Hepatocyte (in vitro differentiated cells): ENCODE results near the gene GPC5. TPM values are rescaled to one million over a fixed set of nuclear protein-coding genes. Genes with fewer than 3 reads are reported as not detected.

Experiments
- DNase-seq: peaks from one replicate; pipeline ENCODE4 v3.0.0-alpha.2; 2016; ENCODE audit warnings: low spot score
- H2AFZ ChIP-seq: fragments of 200-600 bp; sonication (generic); 2 replicates; pipeline ENCODE4 v1.6.0; 2016; ENCODE audit warnings: antibody characterized with exemption, mild to moderate bottlenecking
- H3K27ac ChIP-seq: fragments of 200-600 bp; sonication (generic); 2 replicates; pipeline ENCODE4 v1.5.1; 2016; ENCODE audit warnings: mild to moderate bottlenecking
- H3K27me3 ChIP-seq: fragments of 200-600 bp; sonication (generic); 2 replicates; pipeline ENCODE4 v1.6.1; 2016
- H3K36me3 ChIP-seq: fragments of 200-600 bp; sonication (generic); replicated peaks from 2 replicates; pipeline ENCODE4 v1.5.1; 2016; ENCODE audit warnings: low read depth; ENCODE audit not compliant: insufficient read depth
- H3K4me1 ChIP-seq: fragments of 200-600 bp; sonication (generic); 2 replicates; pipeline ENCODE4 v1.5.1; 2016; ENCODE audit warnings: mild to moderate bottlenecking, moderate library complexity; ENCODE audit not compliant: insufficient read depth
- H3K4me2 ChIP-seq: fragments of 200-600 bp; sonication (generic); 2 replicates; pipeline ENCODE4 v1.6.0; 2016
- H3K4me3 ChIP-seq: fragments of 200-600 bp; sonication (generic); 2 replicates; pipeline ENCODE4 v1.5.1; 2016; ENCODE audit warnings: mild to moderate bottlenecking
- H3K79me2 ChIP-seq: fragments of 200-600 bp; sonication (generic); 2 replicates; pipeline ENCODE4 v1.6.0; 2017; ENCODE audit warnings: mild to moderate bottlenecking
- H3K9me2 ChIP-seq: fragments of 200-600 bp; sonication (generic); replicated peaks from 2 replicates; pipeline ENCODE4 v1.6.0; 2017; ENCODE audit warnings: mild to moderate bottlenecking; ENCODE audit not compliant: insufficient read depth
- H3K9me3 ChIP-seq: fragments of 200-600 bp; sonication (generic); 2 replicates; pipeline ENCODE4 v1.5.1; 2016; ENCODE audit warnings: low read depth, mild to moderate bottlenecking
- H4K20me1 ChIP-seq: fragments of 200-600 bp; sonication (generic); 2 replicates; pipeline ENCODE4 v1.6.0; 2016; ENCODE audit warnings: mild to moderate bottlenecking; ENCODE audit not compliant: insufficient read depth, poor library complexity, severe bottlenecking
- EZH2 ChIP-seq: fragments of 200-600 bp; sonication (generic); IDR thresholded peaks from 2 replicates; pipeline ENCODE4 v1.6.1; 2016; ENCODE audit warnings: antibody characterized with exemption, mild to moderate bottlenecking, borderline replicate concordance
- EZH2phosphoT487 ChIP-seq: fragments of 200-600 bp; sonication (generic); IDR thresholded peaks from one replicate; pipeline ENCODE4 v1.6.1; 2018; ENCODE audit warnings: antibody characterized with exemption, mild to moderate bottlenecking, low read depth, moderate library complexity; ENCODE audit not compliant: unreplicated experiment, severe bottlenecking
- WGBS: methylation state at CpG from one replicate; pipeline ENCODE4 v1.1.6; 2016; ENCODE audit warnings: low lambda C conversion rate; ENCODE audit errors: missing lambda C conversion rate; 5-methylcytosine and 5-hydroxymethylcytosine counted together
- polyA plus RNA-seq: library from polyadenylated mRNA; unstranded; fragments of >200 nt; fragmentation: Nextera tagmentation; extraction: Ambion mirVana; gene quantifications from 2 replicates; pipeline ENCODE4 v1.2.1, GENCODE V29; 2016
- total RNA-seq: library from RNA; depleted of rRNA; stranded (reverse); fragments of >200 nt; gene quantifications from 2 replicates; pipeline ENCODE4 v1.2.3, GENCODE V29; 2014
- TF ChIP-seq, protein P1 (sequence below): fragments of 200-600 bp; sonication (generic); IDR thresholded peaks from 2 replicates; pipeline ENCODE4 v1.5.1; 2016; ENCODE audit warnings: antibody characterized with exemption, mild to moderate bottlenecking; ENCODE audit not compliant: poor library complexity

GPC5 gene
- total and polyA plus RNA-seq, 2 experiments from 2014 or later = 3.9 to 5.4 TPM

- no peak for TF ChIP-seq EZH2phosphoT487
- no peak for TF ChIP-seq EZH2
- TF ChIP-seq, protein P1, sequence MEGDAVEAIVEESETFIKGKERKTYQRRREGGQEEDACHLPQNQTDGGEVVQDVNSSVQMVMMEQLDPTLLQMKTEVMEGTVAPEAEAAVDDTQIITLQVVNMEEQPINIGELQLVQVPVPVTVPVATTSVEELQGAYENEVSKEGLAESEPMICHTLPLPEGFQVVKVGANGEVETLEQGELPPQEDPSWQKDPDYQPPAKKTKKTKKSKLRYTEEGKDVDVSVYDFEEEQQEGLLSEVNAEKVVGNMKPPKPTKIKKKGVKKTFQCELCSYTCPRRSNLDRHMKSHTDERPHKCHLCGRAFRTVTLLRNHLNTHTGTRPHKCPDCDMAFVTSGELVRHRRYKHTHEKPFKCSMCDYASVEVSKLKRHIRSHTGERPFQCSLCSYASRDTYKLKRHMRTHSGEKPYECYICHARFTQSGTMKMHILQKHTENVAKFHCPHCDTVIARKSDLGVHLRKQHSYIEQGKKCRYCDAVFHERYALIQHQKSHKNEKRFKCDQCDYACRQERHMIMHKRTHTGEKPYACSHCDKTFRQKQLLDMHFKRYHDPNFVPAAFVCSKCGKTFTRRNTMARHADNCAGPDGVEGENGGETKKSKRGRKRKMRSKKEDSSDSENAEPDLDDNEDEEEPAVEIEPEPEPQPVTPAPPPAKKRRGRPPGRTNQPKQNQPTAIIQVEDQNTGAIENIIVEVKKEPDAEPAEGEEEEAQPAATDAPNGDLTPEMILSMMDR = no peak
- H3K27ac ChIP-seq = no peak overlapping the region
- no peak for DNase-seq
- WGBS = 93% methylated on average over 1 of the region's 1 CpG
- H3K4me3 ChIP-seq = no peak overlapping the region
- no peaks in the 10 kb centered on the region for H3K79me2 ChIP-seq
- H3K36me3 ChIP-seq = no peaks in the 10 kb centered on the region
- no peaks in the 10 kb centered on the region for H3K9me2 ChIP-seq
- H2AFZ ChIP-seq = no peak overlapping the region
- no peaks in the 10 kb centered on the region for H3K4me1 ChIP-seq
- no peak overlapping the region for H3K4me2 ChIP-seq
- H3K27me3 ChIP-seq = no peaks in the 10 kb centered on the region
- no peaks in the 10 kb centered on the region for H3K9me3 ChIP-seq
- no peaks in the 10 kb centered on the region for H4K20me1 ChIP-seq
Measured at GRCh38 chr13:91368101-91368500, 30.3 kb upstream of the GPC5 start.

- Histone ChIP-seq H3K27ac (no peak overlapping the region), H3K27me3 (no peaks in the 10 kb centered on the region), H3K9me3 (no peaks in the 10 kb centered on the region), H3K4me1 (no peaks in the 10 kb centered on the region), H3K9me2 (no peaks in the 10 kb centered on the region), H3K79me2 (no peaks in the 10 kb centered on the region), H3K4me2 (no peak overlapping the region), H4K20me1 (no peaks in the 10 kb centered on the region), H2AFZ (no peak overlapping the region), H3K36me3 (no peaks in the 10 kb centered on the region), H3K4me3 (no peak overlapping the region)
- WGBS = 93% methylated on average over 3 of the region's 3 CpGs
- TF ChIP-seq EZH2phosphoT487 = no peak
- TF ChIP-seq EZH2 = no peak
- TF ChIP-seq, protein P1 = no peak
- no peak for DNase-seq
Measured at GRCh38 chr13:91368676-91369440, 29.6 kb upstream of the GPC5 start.

- no peaks in the 10 kb centered on the region for H3K27me3 ChIP-seq
- no peaks in the 10 kb centered on the region for H4K20me1 ChIP-seq
- no peaks in the 10 kb centered on the region for H3K4me1 ChIP-seq
- no peaks in the 10 kb centered on the region for H3K9me3 ChIP-seq
- no peaks in the 10 kb centered on the region for H3K79me2 ChIP-seq
- no peaks in the 10 kb centered on the region for H3K9me2 ChIP-seq
- TF ChIP-seq EZH2phosphoT487 (no peak), EZH2 (no peak)
- TF ChIP-seq, protein P1 = no peak
- no peak for DNase-seq
- no peak overlapping the region for H3K4me3 ChIP-seq
- WGBS = 71% methylated on average over 3 of the region's 3 CpGs
- H3K27ac ChIP-seq = no peak overlapping the region
- H3K36me3 ChIP-seq = no peaks in the 10 kb centered on the region
- no peak overlapping the region for H2AFZ ChIP-seq
- H3K4me2 ChIP-seq = no peak overlapping the region
Measured at GRCh38 chr13:91369441-91369831, 29.0 kb upstream of the GPC5 start.
